Measurements from ENCODE around the gene MUC6. TPM values are rescaled to one million over a fixed set of nuclear protein-coding genes. Genes with fewer than 3 reads are reported as not detected.

The MUC6 gene
- total and polyA plus RNA-seq, 9 of the 15 experiments (the other 6 are each of a cell fraction or from before 2014, with no cell fraction given) = not detected

GRCh38 chr11:986952-987305 is 49.6 kb downstream of the MUC6 start:
- H3K27ac ChIP-seq (ENCODE audit: extremely low read depth, low read depth, low read length) = no peak overlapping the region
- TF ChIP-seq CXXC5 (CRISPR knock-in tag; IDR thresholded peaks at IDR 0.05) = no peak
- no peak for TF ChIP-seq ZNF445 (CRISPR knock-in tag; IDR thresholded peaks at IDR 0.05; ENCODE audit: low read depth)
- CTCF ChIA-PET (ENCODE audit: low intra/inter-chr PET ratio) = no interaction called here
- H3K9me1 ChIP-seq (ENCODE audit: control insufficient read depth, insufficient read depth, low read length) = no peaks in the 10 kb centered on the region
- no peaks in the 10 kb centered on the region for H3K9me3 ChIP-seq (replicated peaks; ENCODE audit: control insufficient read depth, insufficient read depth, low read depth, low read length)
- peaks cover 55% of the 10 kb centered on the region; the same call in 2 of the 3 replicates for H3K36me3 ChIP-seq (ENCODE audit: control insufficient read depth, insufficient read depth, low read length)
- FAIRE-seq = no peak
- POLR2A ChIA-PET = no interaction called here
- no peak for DNase-seq (ENCODE audit: extremely low read depth in 1 of 4, low spot score in 3 of 4)
- H3K4me1 ChIP-seq (replicated peaks in 1 of 2; ENCODE audit: control insufficient read depth in 2 of 2, insufficient read depth in 2 of 2, low read length in 2 of 2) = peaks cover 0 to 6% of the 10 kb centered on the region in 2 experiments; a peak in 1 of 5 replicates
- no peaks in the 10 kb centered on the region for H3K27me3 ChIP-seq (ENCODE audit: control insufficient read depth in 2 of 2, insufficient read depth in 2 of 2, low read length in 2 of 2)
- 93% methylated on average over 9 of the region's 9 CpGs for WGBS (ENCODE audit: insufficient coverage, low coverage, missing lambda C conversion rate)
- H3K4me2 ChIP-seq (ENCODE audit: insufficient read depth, low read length) = no peak overlapping the region
- no peaks in the 10 kb centered on the region for H3K79me2 ChIP-seq (ENCODE audit: control insufficient read depth, insufficient read depth, low read length)
- H3K9ac ChIP-seq (ENCODE audit: insufficient read depth in 1 of 2, low read depth in 2 of 2, low read length in 2 of 2) = no peak overlapping the region; a peak in 1 of 4 replicates
- ATAC-seq = no peak
- no peak overlapping the region for H2AFZ ChIP-seq (ENCODE audit: low read depth, low read length)
- H3K4me3 ChIP-seq = no peak overlapping the region
- intact Hi-C loops (cut with micrococcal nuclease) = no loop called here
- in situ Hi-C loops (cut with MboI) = no loop called here
- H4K20me1 ChIP-seq (replicated peaks; ENCODE audit: control insufficient read depth, insufficient read depth, low read length) = no peaks in the 10 kb centered on the region
- BruUV-seq (replicated peaks) = no TSS peak

DNA sequence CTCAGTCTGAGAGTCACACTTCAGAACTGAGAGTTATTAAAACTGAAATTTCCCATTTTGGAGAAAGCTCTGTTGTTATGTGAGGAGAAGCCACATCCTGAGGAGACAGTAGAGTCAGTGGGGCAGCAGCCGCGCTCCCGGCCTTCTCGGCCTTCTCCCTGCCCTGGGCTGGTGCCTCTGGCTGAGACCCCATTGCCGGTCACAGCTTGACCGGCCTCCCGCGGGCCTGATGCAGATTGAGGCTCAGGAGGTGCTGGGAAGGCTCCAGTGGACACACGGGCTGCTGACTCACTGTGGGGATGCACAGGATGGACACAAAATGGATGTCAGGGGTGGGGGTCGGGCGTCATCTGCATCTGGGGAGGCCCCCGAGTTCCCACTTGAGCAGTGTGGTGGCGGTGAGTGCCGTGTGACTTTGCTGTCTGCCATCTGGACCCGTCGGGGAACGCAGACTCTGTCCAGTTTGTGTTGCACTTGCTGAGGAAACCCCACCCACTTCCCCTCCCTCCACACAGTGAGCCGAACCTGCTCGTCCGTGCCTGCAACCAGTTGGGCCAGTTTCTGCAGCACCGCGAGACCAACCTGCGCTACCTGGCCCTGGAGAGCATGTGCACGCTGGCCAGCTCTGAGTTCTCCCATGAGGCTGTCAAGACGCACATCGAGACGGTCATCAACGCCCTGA is 50.1 kb downstream of the MUC6 start:
- peak; percentile 20 for TF ChIP-seq POLR2G (IDR thresholded peaks at IDR 0.05; ENCODE audit: low read depth, low read length)
- TF ChIP-seq, protein P1, sequence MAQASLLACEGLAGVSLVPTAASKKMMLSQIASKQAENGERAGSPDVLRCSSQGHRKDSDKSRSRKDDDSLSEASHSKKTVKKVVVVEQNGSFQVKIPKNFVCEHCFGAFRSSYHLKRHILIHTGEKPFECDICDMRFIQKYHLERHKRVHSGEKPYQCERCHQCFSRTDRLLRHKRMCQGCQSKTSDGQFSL (CRISPR knock-in tag; IDR thresholded peaks at IDR 0.05) = no peak
- TF ChIP-seq, protein P1 (tag; IDR thresholded peaks at IDR 0.05) = no peak
- CTCF ChIA-PET (ENCODE audit: low intra/inter-chr PET ratio) = no interaction called here
- Histone ChIP-seq H3K9me1 (ENCODE audit: control insufficient read depth, insufficient read depth, low read length) (no peaks in the 10 kb centered on the region), H2AFZ (ENCODE audit: low read depth, low read length) (no peak overlapping the region), H3K27me3 (ENCODE audit: control insufficient read depth in 2 of 2, insufficient read depth in 2 of 2, low read length in 2 of 2) (no peaks in the 10 kb centered on the region), H3K79me2 (ENCODE audit: control insufficient read depth, insufficient read depth, low read length) (no peaks in the 10 kb centered on the region), H3K9ac (ENCODE audit: insufficient read depth in 1 of 2, low read depth in 2 of 2, low read length in 2 of 2) (no peak overlapping the region; a peak in 1 of 4 replicates), H3K36me3 (ENCODE audit: control insufficient read depth, insufficient read depth, low read length) (peaks cover 59% of the 10 kb centered on the region; the same call in 2 of the 3 replicates), H3K4me3 (no peak overlapping the region), H3K4me1 (replicated peaks in 1 of 2; ENCODE audit: control insufficient read depth in 2 of 2, insufficient read depth in 2 of 2, low read length in 2 of 2) (peaks cover 0 to 6% of the 10 kb centered on the region in 2 experiments; a peak in 1 of 5 replicates), H3K9me3 (replicated peaks; ENCODE audit: control insufficient read depth, insufficient read depth, low read depth, low read length) (no peaks in the 10 kb centered on the region), H3K27ac (ENCODE audit: extremely low read depth, low read depth, low read length) (no peak overlapping the region), H3K4me2 (ENCODE audit: insufficient read depth, low read length) (no peak overlapping the region), H4K20me1 (replicated peaks; ENCODE audit: control insufficient read depth, insufficient read depth, low read length) (no peaks in the 10 kb centered on the region)
- in situ Hi-C loops (cut with MboI) (no loop called here), intact Hi-C loops (cut with micrococcal nuclease) (no loop called here)
- BruUV-seq (replicated peaks) = no TSS peak
- DNase-seq (ENCODE audit: extremely low read depth in 1 of 4, low spot score in 3 of 4) = no peak
- no peak for ATAC-seq
- WGBS (ENCODE audit: insufficient coverage, low coverage, missing lambda C conversion rate) = 95% methylated on average over 18 of the region's 28 CpGs
- FAIRE-seq = no peak
- POLR2A ChIA-PET = no interaction called here

Measured in K562 (cell line).